ENCODE results near the gene RHBDF1.

The RHBDF1 gene

GRCh38 chr16:84718-85406 lies 12.4 kb upstream of the RHBDF1 start:
- no peak for TF ChIP-seq Cebpa-rat (IDR thresholded peaks at IDR 0.05)
- Histone ChIP-seq H3K27me3 (no peaks in the 10 kb centered on the region), H3K9ac (peak overlapping the region; percentile 67; the same call in 1 of the 2 replicates), H3K4me3 (peak overlapping the region; percentile 40; the same call in 1 of the 2 replicates), H3K4me2 (peak overlapping the region; percentile 86), H3K9me3 (no peaks in the 10 kb centered on the region), H3K36me3 (peaks cover 81% of the 10 kb centered on the region), H4K20me1 (peaks cover 43% of the 10 kb centered on the region), H3K4me1 (peaks cover 57% of the 10 kb centered on the region), H3K27ac (peak overlapping the region; percentile 85)

GRCh38 chr16:83781-84615 lies 11.6 kb upstream of the RHBDF1 start:
- Histone ChIP-seq H3K9me3 (no peaks in the 10 kb centered on the region), H3K4me2 (peak overlapping the region; percentile 86), H3K36me3 (peaks cover 81% of the 10 kb centered on the region), H3K9ac (peak overlapping the region; percentile 67; the same call in 1 of the 2 replicates), H3K27ac (peak overlapping the region; percentile 85), H3K4me1 (peaks cover 66% of the 10 kb centered on the region), H4K20me1 (peaks cover 35% of the 10 kb centered on the region), H3K4me3 (0 out of 2 replicates have a peak overlapping the region, but pooled peaks have one; percentile 10), H3K27me3 (no peaks in the 10 kb centered on the region)
- no peak for TF ChIP-seq Cebpa-rat (IDR thresholded peaks at IDR 0.05)

GRCh38 chr16:83060-83603 lies 10.7 kb upstream of the RHBDF1 start:
- TF ChIP-seq Cebpa-rat (IDR thresholded peaks at IDR 0.05) = no peak
- Histone ChIP-seq H3K36me3 (peaks cover 72% of the 10 kb centered on the region), H4K20me1 (peaks cover 29% of the 10 kb centered on the region), H3K27me3 (no peaks in the 10 kb centered on the region), H3K4me2 (peak overlapping the region; percentile 86), H3K27ac (peak overlapping the region; percentile 85; the same call in 1 of the 2 replicates), H3K4me1 (peaks cover 71% of the 10 kb centered on the region), H3K9ac (no peak overlapping the region), H3K9me3 (no peaks in the 10 kb centered on the region), H3K4me3 (no peak overlapping the region)

GRCh38 chr16:79151-80054 lies 7.0 kb upstream of the RHBDF1 start:
- Histone ChIP-seq H3K27ac (peak overlapping the region; percentile 93), H3K9me3 (no peaks in the 10 kb centered on the region), H3K36me3 (peaks cover 45% of the 10 kb centered on the region), H4K20me1 (peaks cover 3% of the 10 kb centered on the region), H3K9ac (peak overlapping the region; percentile 90), H3K4me2 (peak overlapping the region; percentile 99), H3K4me1 (peaks cover 63% of the 10 kb centered on the region), H3K4me3 (peak overlapping the region; percentile 86), H3K27me3 (no peaks in the 10 kb centered on the region)
- no peak for TF ChIP-seq Cebpa-rat (IDR thresholded peaks at IDR 0.05)

GRCh38 chr16:78444-79150 lies 6.2 kb upstream of the RHBDF1 start:
- no peaks in the 10 kb centered on the region for H3K9me3 ChIP-seq
- H3K4me1 ChIP-seq = peaks cover 55% of the 10 kb centered on the region
- peak overlapping the region; percentile 86 for H3K4me3 ChIP-seq
- no peaks in the 10 kb centered on the region for H4K20me1 ChIP-seq
- peak overlapping the region; percentile 90 for H3K9ac ChIP-seq
- H3K27ac ChIP-seq = peak overlapping the region; percentile 93
- H3K27me3 ChIP-seq = peaks cover 8% of the 10 kb centered on the region
- TF ChIP-seq Cebpa-rat (IDR thresholded peaks at IDR 0.05) = no peak
- H3K4me2 ChIP-seq = peak overlapping the region; percentile 99
- H3K36me3 ChIP-seq = peaks cover 42% of the 10 kb centered on the region

GRCh38 chr16:77807-78443 lies 5.5 kb upstream of the RHBDF1 start, which contains the start of gene MPG:
Gene MPG, plus strand, starts transcription at chr16:78225. Its CDS starts 85 bp downstream, at chr16:78310.
- H3K4me1 ChIP-seq = peaks cover 54% of the 10 kb centered on the region

GRCh38 chr16:77273-77806 lies 4.9 kb upstream of the RHBDF1 start:
- H3K4me1 ChIP-seq = peaks cover 54% of the 10 kb centered on the region
- no peaks in the 10 kb centered on the region for H4K20me1 ChIP-seq
- H3K36me3 ChIP-seq = peaks cover 32% of the 10 kb centered on the region
- no peaks in the 10 kb centered on the region for H3K9me3 ChIP-seq
- H3K27ac ChIP-seq = peak overlapping the region; percentile 93
- H3K4me2 ChIP-seq = peak overlapping the region; percentile 99
- peak overlapping the region; percentile 90 for H3K9ac ChIP-seq
- H3K4me3 ChIP-seq = peak overlapping the region; percentile 86
- H3K27me3 ChIP-seq = peaks cover 21% of the 10 kb centered on the region
- no peak for TF ChIP-seq Cebpa-rat (IDR thresholded peaks at IDR 0.05)

More at GRCh38 chr16:77807-78443, 5.5 kb upstream of the RHBDF1 start, which contains the start of gene MPG:
- Histone ChIP-seq H3K27ac (peak within 1 kb of the TSS; percentile 93), H3K4me2 (peak within 1 kb of the TSS; percentile 99), H3K9me3 (no peaks in the 10 kb centered on the region), H3K9ac (peak within 1 kb of the TSS; percentile 90), H4K20me1 (no peaks in the 10 kb centered on the region), H3K36me3 (peaks cover 37% of the 10 kb centered on the region), H3K27me3 (peaks cover 15% of the 10 kb centered on the region), H3K4me3 (peak within 1 kb of the TSS; percentile 86)
- no peak for TF ChIP-seq Cebpa-rat (IDR thresholded peaks at IDR 0.05)

Data from BLaER1 (cell line).